RWPE2 (cell line): ENCODE measurements around the gene ANO5.

Experiments
- ATAC-seq: fragments of 200-7000 bp; cut with Tn5 transposase; 3 replicates; pipeline ENCODE4 v1.9.1; 2021; ENCODE audit warnings: low read depth
- DNase-seq: peaks from one replicate; pipeline ENCODE4 v3.0.0-alpha.2; 2020; ENCODE audit warnings: low spot score
- H3K27ac ChIP-seq: fragments of 450-650 bp; 2 replicates; pipeline ENCODE4 v1.5.1; 2017; ENCODE audit warnings: mild to moderate bottlenecking; ENCODE audit not compliant: poor library complexity, severe bottlenecking
- H3K27me3 ChIP-seq: fragments of 250-450 bp; sonication (Bioruptor Pico); 2 replicates; pipeline ENCODE4 v1.5.1; 2021; ENCODE audit warnings: mild to moderate bottlenecking, moderate library complexity; ENCODE audit not compliant: insufficient read depth, poor library complexity, severe bottlenecking
- H3K36me3 ChIP-seq: fragments of 250-450 bp; sonication (Bioruptor Pico); 2 replicates; pipeline ENCODE4 v1.5.1; 2020; ENCODE audit warnings: low read depth, mild to moderate bottlenecking, moderate library complexity
- H3K4me1 ChIP-seq: fragments of 250-450 bp; sonication (Bioruptor Pico); 2 replicates; pipeline ENCODE4 v1.5.1; 2021; ENCODE audit warnings: mild to moderate bottlenecking, moderate library complexity; ENCODE audit not compliant: insufficient read depth, poor library complexity, severe bottlenecking
- H3K4me3 ChIP-seq: fragments of 250-450 bp; sonication (Bioruptor Pico); 2 replicates; pipeline ENCODE4 v1.5.1; 2021; ENCODE audit warnings: mild to moderate bottlenecking, moderate library complexity; ENCODE audit not compliant: severe bottlenecking
- H3K9me3 ChIP-seq: fragments of 250-450 bp; sonication (Bioruptor Pico); 2 replicates; pipeline ENCODE4 v1.5.1; 2021; ENCODE audit warnings: mild to moderate bottlenecking, moderate library complexity; ENCODE audit not compliant: severe bottlenecking
- TF ChIP-seq, protein P1 (sequence below): fragments of 450-650 bp; IDR thresholded peaks from one replicate; pipeline ENCODE4 v1.5.1; 2017; ENCODE audit warnings: mild to moderate bottlenecking, moderate library complexity; ENCODE audit not compliant: poor library complexity, severe bottlenecking

ANO5 gene

DNA sequence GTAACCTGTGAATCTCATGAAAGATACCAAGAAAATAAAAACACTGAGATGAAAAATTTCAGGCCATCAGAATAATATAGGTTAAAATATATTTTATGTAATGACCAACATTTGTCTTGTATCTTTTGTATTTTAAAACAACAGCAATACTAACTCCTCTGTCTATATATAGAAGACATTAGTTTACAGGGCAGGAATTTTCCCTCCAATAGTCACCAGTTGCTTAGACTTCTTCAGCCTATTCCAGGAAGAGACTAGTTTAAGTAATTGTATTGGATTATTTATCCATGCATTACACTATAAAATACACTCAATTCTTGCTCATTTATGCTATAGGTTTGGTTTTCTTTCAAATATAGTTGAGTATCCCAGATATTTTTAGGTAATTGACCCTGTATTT is 24.1 kb downstream of the ANO5 start:
- Histone ChIP-seq H3K27ac (no peak overlapping the region), H3K27me3 (peaks cover 3% of the 10 kb centered on the region), H3K9me3 (no peaks in the 10 kb centered on the region), H3K4me3 (no peak overlapping the region), H3K36me3 (no peaks in the 10 kb centered on the region), H3K4me1 (no peaks in the 10 kb centered on the region)
- DNase-seq: no peak
- TF ChIP-seq, protein P1, sequence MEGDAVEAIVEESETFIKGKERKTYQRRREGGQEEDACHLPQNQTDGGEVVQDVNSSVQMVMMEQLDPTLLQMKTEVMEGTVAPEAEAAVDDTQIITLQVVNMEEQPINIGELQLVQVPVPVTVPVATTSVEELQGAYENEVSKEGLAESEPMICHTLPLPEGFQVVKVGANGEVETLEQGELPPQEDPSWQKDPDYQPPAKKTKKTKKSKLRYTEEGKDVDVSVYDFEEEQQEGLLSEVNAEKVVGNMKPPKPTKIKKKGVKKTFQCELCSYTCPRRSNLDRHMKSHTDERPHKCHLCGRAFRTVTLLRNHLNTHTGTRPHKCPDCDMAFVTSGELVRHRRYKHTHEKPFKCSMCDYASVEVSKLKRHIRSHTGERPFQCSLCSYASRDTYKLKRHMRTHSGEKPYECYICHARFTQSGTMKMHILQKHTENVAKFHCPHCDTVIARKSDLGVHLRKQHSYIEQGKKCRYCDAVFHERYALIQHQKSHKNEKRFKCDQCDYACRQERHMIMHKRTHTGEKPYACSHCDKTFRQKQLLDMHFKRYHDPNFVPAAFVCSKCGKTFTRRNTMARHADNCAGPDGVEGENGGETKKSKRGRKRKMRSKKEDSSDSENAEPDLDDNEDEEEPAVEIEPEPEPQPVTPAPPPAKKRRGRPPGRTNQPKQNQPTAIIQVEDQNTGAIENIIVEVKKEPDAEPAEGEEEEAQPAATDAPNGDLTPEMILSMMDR: no peak
- ATAC-seq: no peak

DNA sequence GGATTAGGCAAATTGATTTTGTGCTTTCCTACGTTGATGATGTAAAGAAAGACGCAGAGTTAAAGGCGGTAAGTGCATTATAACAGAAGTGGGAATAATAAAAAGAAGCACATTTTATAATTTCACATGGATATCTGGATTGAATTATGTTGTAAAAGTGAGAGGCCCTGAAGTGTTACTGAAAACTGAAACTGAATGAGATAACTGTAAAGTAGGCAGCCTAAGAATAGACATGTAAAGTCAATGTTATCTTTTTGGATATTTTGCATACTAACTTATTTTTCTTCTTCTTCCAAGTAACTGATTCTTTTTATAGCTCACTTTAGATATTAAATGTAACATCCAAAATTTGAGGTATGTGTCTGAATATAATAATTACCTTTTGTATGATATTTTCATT is 28.3 kb downstream of the ANO5 start:
- Histone ChIP-seq H3K9me3 (no peaks in the 10 kb centered on the region), H3K4me1 (no peaks in the 10 kb centered on the region), H3K27ac (no peak overlapping the region), H3K4me3 (no peak overlapping the region), H3K27me3 (no peaks in the 10 kb centered on the region), H3K36me3 (no peaks in the 10 kb centered on the region)
- ATAC-seq (no peak), DNase-seq (no peak)
- TF ChIP-seq, protein P1: no peak

DNA sequence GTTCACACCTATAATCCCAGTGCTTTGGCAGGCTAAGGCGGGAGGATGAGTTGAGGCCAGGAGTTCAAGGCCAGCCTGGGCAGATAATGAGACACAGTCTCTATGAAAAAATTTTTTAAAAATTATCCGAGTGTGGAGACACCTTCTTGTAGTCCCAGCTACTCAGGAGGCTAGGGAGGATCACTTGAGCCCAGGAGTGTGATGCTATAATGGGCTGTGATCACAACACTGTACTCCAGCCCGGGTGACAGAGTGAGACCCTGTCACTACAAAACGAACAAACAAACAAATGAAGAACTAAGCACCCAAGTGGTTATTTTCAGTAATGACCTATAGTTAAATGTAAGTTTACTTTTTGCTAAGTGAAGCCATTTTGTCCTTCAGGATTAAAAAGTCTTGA is 32.3 kb downstream of the ANO5 start:
- Histone ChIP-seq H3K9me3 (no peaks in the 10 kb centered on the region), H3K36me3 (no peaks in the 10 kb centered on the region), H3K4me1 (no peaks in the 10 kb centered on the region), H3K27ac (no peak overlapping the region), H3K27me3 (peaks cover 2% of the 10 kb centered on the region), H3K4me3 (no peak overlapping the region)
- TF ChIP-seq, protein P1: no peak
- no peak for ATAC-seq
- DNase-seq: no peak

DNA sequence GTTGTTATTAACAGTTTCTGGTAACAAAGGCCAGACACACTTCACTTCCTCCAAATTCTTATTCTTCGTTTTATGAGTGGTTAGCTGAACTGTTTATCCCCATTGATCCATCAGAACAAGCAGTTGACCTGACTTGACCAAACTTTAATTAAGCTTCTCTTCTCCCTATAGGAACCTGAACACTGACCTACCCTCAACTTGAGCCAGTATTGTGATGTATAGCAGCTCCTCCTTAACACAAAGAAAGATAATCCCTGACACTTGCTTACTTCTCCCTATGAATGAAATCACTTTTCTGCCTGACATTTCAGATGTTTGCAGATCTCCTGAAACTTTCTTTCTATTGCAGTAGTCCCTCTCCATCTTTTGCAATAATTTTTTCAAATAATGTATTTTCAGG is 41.9 kb downstream of the ANO5 start:
- TF ChIP-seq, protein P1: no peak
- Histone ChIP-seq H3K27ac (no peak overlapping the region), H3K4me3 (no peak overlapping the region), H3K4me1 (no peaks in the 10 kb centered on the region), H3K36me3 (no peaks in the 10 kb centered on the region), H3K27me3 (peaks cover 12% of the 10 kb centered on the region), H3K9me3 (no peaks in the 10 kb centered on the region)
- DNase-seq: no peak
- no peak for ATAC-seq

DNA sequence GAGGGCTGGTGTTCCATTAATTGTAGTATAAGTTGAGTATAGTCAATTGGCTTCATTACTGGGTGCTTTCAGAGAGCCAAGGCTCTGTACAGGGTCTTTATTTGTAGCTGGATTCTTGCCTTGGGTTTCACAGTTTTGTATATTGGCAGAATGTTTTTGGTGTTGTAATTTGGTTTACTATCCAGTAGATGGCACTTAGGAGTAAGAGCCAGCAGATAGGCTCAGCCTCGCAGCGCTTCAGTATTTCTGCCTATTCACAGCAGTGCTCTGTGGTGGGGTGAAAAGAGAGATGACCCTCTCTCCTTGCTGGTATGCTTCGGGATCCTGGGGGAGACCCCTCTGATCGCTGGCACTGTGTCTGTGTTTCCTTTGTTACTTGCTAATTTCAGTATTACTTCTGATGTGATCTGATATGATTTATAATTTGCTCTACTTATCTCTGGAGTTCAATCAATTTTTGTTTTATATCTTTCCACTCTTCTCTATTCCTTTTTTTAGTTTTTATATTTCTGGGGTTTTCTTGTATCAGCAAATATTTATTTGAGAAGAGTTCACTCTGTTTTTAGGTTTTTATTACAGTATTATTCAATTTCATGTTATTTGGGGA is 52.2 kb downstream of the ANO5 start:
- no peak overlapping the region for H3K4me3 ChIP-seq
- TF ChIP-seq, protein P1: peak; percentile 76
- H3K36me3 ChIP-seq: no peaks in the 10 kb centered on the region
- DNase-seq: no peak
- no peak overlapping the region for H3K27ac ChIP-seq
- H3K4me1 ChIP-seq: no peaks in the 10 kb centered on the region
- no peaks in the 10 kb centered on the region for H3K9me3 ChIP-seq
- peaks cover 18% of the 10 kb centered on the region for H3K27me3 ChIP-seq
- ATAC-seq: peak; percentile 80
